Measurements from ENCODE around the gene FARP1.
A peak's percentile ranks its signal among the peaks of the same experiment; 100 is the strongest.

FARP1 gene

DNA sequence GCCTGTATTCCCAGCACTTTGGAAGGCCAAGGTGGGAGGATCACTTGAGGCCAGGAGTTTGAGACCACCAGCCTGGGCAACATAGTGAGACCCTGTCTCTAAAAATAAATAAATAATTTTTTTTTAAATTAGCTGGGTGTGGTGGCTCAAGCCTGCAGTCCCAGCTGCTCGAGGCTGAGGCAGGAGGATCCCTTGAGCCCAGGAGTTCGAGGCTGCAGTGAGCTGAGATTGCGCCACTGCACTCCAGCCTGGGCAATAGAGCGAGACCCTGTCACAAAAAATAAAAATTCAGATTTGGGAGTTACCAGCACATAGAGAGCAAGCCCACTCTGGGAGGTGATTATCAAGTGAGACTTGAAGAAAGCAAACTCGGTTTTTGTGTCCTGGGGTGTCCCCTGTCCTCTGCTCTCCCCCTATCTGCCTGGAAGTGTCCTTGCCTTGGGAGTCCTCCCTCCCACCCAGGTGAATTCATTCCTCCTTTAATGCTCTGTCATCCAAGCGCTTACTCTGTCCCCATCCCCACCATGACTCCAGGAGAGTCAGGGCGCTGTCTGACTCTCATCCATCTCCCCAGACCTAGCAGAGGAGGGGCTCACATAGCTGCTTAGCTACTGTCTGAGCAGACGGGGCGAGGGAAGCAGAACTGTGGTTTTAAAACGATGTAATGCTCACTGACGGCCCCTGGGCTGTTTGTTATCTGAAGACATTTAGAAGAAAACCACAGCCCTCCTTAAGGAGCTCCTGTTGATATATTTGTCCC is 287.3 kb downstream of the FARP1 start:
- no peak for DNase-seq

DNA sequence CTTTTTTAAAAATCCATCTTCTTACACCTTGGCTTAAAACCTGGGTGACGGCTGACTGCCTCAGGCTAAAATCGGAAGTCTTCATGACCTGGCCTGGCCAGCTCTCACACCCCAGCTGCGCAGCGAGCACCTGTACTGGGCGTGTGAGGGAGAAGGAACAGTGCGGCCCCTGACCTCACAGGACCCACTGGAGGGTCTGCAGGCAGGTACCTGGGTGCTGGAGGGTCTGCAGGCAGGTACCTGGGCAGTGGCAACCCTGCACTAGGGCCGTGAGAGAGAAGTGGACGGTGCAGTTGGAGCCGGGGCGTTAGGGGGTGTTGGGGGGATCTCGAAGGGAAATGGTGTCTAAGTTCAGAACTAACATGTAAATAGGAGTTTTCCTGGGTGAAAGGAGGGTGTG is 289.7 kb downstream of the FARP1 start:
- no peak for DNase-seq

DNA sequence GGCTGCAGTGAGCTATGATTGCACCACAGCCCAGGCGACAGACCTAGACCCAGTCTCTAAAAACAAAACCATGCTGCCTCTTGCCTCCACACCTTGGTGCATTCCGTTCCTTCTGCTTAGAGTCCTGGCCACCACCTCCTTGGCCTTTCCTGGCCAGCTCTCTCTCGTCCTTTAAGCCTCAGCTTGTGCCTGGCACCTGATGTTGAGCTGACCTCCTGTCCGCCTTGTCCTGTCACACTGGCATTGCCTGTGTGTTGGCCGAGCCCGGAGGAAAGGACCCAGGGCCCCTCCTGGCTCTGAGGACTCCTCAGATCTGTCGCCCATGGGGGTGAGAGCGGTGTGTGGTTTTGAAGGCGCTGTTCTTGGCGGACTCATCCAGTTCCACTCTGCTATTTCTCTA is 290.8 kb downstream of the FARP1 start:
- no peak for DNase-seq

- DNase-seq: no peak
Observed at GRCh38 chr13:98434060-98434459, 291.2 kb downstream of the FARP1 start.

DNA sequence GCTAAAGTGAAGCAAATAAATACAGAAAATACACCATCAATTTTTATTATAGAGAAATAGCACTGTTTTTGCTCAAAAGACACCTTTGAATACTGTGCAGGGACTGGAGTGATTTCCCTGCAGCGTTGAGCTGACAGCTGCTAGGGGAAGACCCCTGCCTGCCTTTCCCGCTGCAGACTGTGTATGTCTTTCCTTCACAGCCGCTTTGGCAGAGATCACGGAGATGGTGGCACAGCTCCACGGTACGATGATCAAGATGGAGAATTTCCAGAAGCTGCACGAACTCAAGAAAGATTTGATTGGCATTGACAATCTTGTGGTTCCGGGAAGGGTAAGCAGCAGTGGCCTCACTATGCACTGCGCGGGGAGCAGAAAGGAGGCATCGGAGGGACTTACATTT is 292.5 kb downstream of the FARP1 start:
- DNase-seq: no peak

- DNase-seq: peak; percentile 67
Observed at GRCh38 chr13:98436233-98436910, 293.5 kb downstream of the FARP1 start.

GRCh38 chr13:98438246-98439125 is 295.6 kb downstream of the FARP1 start:
- DNase-seq: no peak

- DNase-seq: no peak
Observed at GRCh38 chr13:98439126-98439828, 296.4 kb downstream of the FARP1 start.

DNA sequence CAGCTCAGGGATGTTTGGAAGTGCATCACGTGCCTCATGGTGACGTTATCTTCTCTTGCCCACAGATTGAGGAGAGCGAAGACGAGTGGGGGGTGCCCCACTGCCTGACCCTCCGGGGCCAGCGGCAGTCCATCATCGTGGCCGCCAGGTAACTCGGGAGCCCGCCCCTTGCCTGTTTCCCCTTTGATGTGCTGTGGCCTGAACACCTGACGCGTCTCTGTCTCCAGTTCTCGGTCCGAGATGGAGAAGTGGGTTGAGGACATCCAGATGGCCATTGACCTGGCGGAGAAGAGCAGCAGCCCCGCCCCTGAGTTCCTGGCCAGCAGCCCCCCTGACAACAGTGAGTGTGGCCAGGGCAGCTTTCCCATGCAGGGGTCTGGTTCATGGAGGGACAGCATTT is 297.0 kb downstream of the FARP1 start:
- no peak for DNase-seq

- no peak for DNase-seq
Observed at GRCh38 chr13:98440390-98441055, 297.6 kb downstream of the FARP1 start.

GRCh38 chr13:98441056-98441676 is 298.3 kb downstream of the FARP1 start:
- DNase-seq: no peak

DNA sequence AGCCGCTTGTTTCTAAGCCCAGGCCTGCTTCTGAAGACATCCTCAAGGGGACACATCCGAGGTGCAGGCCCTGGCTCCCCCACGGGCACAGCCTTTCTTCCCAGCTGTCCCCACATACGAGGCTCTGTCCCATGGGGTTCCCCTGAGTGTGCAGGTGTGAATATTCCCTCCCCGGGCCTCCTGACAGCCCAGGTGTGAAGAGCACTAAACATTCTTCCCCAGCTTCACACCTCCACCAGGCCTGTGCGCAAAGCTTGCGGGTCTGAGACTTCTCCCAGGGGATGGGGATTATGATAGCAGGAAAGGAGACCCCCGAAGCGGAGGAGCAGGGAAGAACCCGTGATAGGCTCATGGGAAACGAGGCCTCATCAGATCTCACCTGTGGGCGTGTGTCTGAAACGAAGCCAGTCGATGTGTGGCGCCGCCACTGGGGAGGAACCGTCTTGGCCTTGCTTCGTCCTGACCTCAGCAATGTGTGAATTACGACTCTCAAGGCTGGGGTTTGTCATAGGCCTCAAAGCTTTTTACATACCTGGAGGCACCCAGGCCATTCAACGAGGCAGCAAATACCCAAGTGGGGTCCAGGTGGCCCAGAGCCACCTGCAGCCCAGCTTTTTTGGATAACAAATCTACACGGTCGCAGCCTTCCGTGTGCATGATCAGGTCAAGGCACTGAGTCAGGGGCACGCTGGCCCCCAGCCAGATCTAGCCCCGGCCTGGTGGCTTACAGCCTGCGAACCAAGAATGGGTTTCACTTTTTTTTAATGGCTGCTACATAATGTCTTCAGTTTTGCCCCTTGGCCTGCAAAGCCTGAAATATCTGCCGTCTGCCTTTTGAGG is 299.7 kb downstream of the FARP1 start:
- DNase-seq: no peak

DNA sequence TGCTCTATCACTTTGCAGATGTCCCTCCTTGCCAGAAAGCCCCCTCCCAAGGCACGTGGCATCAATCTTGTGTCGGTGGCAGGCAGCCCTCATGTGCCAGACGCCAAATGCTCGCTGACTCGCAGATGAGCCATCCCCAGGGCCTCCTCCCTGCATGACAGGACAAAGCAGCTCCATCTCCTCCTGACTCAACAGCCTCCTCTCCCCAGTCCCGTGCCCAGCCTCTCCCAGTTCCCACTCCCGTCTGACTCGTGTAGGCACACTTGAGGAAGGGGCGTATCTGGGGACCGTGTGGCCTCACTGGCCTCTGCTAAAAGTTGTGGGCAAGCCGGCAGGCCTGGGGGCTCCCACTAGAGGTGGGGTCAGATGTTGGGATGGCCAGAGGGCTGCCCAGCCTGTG is 300.4 kb downstream of the FARP1 start:
- DNase-seq: no peak

DNA sequence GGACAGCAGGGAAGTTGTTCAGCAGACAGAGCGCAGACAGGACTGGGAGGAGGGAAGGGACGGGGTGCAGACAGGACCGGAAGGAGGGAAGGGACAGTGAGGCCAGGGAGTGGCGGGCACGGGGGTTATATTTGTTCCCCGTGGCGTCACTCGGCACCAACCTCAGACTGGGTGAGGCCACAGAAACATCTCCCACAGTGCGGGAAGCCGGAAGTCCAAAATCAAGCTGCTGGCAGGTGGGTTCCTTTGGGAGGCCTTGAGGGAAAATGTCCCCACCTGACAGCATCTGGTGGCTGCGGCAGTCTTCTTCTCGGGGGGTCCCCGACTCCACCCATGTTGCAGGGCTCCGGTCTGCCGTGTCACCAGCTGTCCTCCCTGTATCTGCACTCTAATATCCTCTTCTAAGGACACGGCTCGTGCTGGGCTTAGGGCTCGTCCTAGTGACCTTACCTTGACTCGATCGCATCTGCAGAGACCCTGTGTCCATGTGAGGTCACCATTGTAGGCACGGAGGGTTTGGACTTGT is 301.0 kb downstream of the FARP1 start:
- no peak for DNase-seq

DNA sequence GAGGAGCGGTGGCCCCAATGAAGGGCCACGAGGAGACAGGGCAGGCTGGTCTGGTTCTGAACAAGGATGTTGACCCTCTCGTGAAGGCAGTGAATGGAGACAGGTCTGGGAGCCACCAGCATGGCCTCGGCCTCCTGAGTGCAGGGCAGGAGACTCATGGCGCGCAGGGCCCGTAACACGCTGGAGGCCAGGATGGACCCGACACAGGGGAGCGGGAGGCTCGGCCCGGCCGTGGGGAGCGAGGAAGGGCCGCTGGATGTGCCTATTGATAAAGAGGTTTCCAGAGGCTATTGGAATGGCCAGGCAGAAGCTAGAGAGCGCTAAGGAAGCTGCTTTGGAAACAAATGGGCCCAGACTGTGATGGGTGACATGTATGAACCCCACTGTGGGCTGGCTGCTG is 301.5 kb downstream of the FARP1 start:
- no peak for DNase-seq

GRCh38 chr13:98445340-98446233 is 302.7 kb downstream of the FARP1 start:
- DNase-seq: peak; percentile 83

DNA sequence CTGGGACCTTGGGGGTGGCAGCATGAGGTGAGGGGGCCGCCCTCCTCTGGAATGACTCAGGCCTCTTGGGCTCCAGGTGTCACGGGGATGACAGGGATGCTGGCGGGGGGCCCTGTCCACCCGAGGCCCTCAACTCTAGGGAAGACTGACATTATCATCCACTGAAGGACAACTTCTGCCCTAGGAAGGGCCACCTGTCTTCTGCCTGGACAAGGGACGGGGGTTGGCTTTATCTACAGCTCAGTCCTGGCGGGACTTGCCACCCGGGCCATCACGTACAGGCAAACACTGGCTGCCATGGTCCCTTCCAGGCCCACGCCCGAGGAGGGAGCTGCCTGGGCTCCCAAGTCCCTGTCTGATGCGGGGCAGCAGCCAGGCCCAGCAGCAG is 303.3 kb downstream of the FARP1 start:
- DNase-seq: no peak

DNA sequence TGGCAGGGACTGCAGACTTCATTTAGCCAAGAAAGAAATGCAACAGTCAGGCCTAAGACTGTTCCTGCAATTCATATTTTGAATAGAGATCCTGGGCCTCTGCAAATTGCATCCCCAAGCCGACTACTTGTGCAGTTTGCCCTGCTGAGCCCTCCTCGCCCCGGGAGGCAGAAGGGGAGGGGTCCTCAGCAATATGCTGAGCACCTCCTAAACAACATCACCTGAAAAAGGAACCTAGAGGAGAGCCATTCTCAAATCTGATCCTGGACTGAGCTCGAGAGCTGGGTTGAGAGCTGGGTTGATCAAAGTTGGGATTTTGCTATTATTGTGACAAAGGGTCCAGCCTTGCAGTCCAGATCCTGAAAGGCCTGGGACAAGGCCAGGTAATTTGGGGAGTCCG is 304.2 kb downstream of the FARP1 start:
- no peak for DNase-seq

DNA sequence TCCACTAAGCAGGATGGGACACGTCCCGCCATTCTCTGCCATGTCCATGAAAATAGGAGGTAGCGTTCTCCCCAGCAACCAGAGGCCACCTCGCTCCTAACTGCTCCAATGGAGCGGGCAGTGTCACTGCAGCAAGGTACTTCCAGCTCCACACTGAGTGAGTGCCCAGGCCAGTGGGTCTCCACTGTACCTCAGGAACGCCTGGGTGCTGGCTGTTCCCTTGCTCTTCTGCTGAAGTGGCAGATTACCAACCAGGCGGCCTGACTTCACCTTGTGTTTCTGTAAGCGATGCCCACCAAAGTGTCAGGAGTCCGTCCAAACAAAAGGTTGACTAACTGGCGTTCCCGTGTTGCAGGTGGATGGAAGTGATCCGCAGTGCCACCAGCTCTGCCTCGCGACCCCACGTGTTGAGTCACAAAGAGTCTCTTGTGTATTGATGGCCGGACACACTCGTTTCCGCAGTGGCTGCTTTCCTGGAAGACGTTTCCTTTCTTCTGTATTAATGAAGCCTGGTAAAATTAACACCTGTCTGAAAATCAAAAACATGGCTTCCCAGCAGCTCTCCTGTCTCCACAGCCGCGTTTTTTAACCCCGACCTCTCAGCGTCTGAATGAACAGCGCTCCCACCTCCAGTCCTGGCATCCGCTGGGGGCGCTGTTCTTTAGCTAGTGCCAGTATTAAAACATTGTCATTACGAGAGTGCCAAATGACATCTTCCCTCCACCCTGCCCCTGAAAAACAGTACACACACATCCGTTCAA is 305.2 kb downstream of the FARP1 start:
- DNase-seq: peak; percentile 71

Data from retina (tissue), 1 donor.